Measurements from ENCODE around the gene RBBP8NL.

The RBBP8NL gene

GRCh38 chr20:62427172-62428001, at the start of gene RBBP8NL:
TSS of gene RBBP8NL (minus strand) at chr20:62427539. CDS start at chr20:62419647, 7,892 bp downstream.
- no peak for DNase-seq (ENCODE audit: low read depth)
- H3K4me3 ChIP-seq (ENCODE audit: low read depth, low read length) = no peak within 1 kb of the TSS
- TF ChIP-seq, protein P1, sequence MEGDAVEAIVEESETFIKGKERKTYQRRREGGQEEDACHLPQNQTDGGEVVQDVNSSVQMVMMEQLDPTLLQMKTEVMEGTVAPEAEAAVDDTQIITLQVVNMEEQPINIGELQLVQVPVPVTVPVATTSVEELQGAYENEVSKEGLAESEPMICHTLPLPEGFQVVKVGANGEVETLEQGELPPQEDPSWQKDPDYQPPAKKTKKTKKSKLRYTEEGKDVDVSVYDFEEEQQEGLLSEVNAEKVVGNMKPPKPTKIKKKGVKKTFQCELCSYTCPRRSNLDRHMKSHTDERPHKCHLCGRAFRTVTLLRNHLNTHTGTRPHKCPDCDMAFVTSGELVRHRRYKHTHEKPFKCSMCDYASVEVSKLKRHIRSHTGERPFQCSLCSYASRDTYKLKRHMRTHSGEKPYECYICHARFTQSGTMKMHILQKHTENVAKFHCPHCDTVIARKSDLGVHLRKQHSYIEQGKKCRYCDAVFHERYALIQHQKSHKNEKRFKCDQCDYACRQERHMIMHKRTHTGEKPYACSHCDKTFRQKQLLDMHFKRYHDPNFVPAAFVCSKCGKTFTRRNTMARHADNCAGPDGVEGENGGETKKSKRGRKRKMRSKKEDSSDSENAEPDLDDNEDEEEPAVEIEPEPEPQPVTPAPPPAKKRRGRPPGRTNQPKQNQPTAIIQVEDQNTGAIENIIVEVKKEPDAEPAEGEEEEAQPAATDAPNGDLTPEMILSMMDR (IDR thresholded peaks at IDR 0.05; ENCODE audit: low read depth, low read length, missing control alignments) = no peak
- in situ Hi-C loops (cut with HindIII; ENCODE audit: low sequenced_read_pairs) = no loop called here

DNA sequence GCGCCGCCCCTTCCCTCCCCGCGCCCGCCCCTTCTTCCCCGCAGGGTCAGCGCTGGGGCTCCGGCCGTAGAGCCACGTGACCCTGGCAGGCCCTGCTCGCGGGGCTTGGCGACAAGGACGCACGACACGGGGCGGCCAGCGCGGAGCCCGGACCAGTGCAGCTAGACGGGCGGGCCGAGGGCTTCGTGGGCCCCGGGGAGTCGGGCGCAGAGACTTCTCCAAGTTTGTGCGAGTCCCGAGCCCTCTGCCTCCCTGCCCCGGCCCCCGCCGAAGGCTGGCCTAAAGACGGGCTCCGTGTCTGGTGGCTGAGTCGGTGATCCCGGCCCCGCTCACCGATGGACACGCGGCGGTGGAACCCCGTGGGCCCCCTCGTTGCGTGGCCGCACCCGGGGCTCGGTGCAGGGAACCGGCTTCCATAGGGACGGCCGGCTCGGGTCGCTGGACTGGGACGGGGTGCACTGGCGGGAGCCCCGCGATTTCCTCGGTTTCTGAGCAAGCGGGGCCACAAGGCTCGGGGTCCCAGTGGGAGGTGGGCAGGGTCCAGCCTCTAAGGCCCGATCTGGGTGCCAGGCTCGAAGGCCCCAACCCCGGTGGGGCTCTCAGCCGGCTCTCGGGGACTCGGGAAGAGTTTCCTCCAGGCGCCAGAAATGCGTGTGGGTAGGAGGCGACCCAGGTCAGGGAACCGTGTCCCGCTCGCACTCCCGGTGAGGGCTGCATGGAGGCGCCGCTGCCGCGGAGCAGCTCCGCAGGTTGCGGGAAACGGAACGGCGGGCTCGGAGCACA, 48.9 kb upstream of the RBBP8NL start:
- no peak overlapping the region for H3K4me3 ChIP-seq (ENCODE audit: low read depth, low read length)
- DNase-seq (ENCODE audit: low read depth) = no peak
- in situ Hi-C loops (cut with HindIII; ENCODE audit: low sequenced_read_pairs) = no loop called here
- TF ChIP-seq, protein P1 (IDR thresholded peaks at IDR 0.05; ENCODE audit: low read depth, low read length, missing control alignments) = no peak

GRCh38 chr20:62475772-62476055, 48.4 kb upstream of the RBBP8NL start, which contains the start of gene GATA5:
TSS of gene GATA5 (minus strand) at chr20:62475995. CDS start at chr20:62475521, 474 bp downstream.
- no peak for DNase-seq (ENCODE audit: low read depth)
- no peak within 1 kb of the TSS for H3K4me3 ChIP-seq (ENCODE audit: low read depth, low read length)
- in situ Hi-C loops (cut with HindIII; ENCODE audit: low sequenced_read_pairs) = no loop called here
- TF ChIP-seq, protein P1 (IDR thresholded peaks at IDR 0.05; ENCODE audit: low read depth, low read length, missing control alignments) = no peak

DNA sequence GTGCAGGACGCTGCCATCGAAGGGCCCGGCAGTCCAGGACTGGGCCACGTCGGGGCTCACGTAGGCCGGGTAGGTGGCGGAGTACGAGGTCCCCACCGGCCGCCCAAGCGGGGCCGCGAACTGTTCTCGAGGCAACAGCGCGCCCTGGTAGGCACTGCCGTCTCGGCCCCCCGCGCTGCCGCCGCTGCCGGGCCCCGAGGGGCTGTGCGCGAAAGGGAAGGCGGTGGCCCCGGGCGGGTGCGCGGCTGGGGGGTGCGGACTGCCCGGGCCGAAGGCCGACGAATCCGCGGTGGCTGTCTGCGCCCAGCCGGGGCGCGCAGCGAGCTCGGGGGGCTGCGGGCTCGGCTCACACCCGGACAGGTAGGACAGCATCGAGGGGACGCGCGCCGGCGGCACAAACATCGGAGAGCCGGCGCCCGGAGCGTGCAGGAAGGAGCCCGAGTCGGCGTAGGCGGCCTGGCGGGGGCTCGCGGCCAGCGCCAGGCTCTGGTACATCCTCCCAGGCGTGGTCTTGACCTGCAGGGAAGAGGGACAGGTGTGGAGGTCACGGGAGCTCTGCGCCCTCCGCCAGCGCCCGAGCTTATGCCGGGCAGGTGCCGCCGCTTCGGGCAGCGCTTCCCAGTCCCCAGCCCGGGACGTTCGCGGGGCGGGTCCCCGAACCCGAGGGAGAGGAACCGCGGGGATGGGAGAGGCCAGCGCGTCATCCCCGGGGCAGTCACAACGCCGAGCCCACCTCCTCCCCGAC, 47.9 kb upstream of the RBBP8NL start:
- in situ Hi-C loops (cut with HindIII; ENCODE audit: low sequenced_read_pairs) = no loop called here
- TF ChIP-seq, protein P1 (IDR thresholded peaks at IDR 0.05; ENCODE audit: low read depth, low read length, missing control alignments) = no peak
- H3K4me3 ChIP-seq (ENCODE audit: low read depth, low read length) = no peak overlapping the region
- DNase-seq (ENCODE audit: low read depth) = no peak

DNA sequence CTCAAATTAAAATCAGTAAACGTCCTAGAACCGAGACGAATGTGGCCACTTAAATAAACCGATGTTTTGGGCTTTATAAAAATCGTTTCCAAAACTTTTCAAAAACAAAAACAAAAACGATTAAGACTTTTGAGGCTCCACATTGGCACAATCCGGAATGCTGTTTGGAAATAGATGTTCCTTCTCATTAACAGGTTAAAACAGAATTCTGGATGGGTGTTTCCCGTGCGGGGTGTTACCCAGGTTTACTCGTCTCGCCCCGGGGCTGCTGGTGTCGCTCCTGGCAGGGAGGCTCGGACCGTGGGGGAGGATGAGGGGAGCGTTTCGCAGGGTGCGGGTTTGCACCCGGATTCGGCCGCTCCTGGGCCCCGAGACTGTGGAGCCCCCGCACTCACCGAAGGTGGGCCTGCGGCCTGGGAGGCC, 47.3 kb upstream of the RBBP8NL start:
- in situ Hi-C loops (cut with HindIII; ENCODE audit: low sequenced_read_pairs) = no loop called here
- DNase-seq (ENCODE audit: low read depth) = no peak

More for the DNA sequence above, 47.3 kb upstream of the RBBP8NL start:
- TF ChIP-seq, protein P1 (IDR thresholded peaks at IDR 0.05; ENCODE audit: low read depth, low read length, missing control alignments) = no peak
- no peak overlapping the region for H3K4me3 ChIP-seq (ENCODE audit: low read depth, low read length)
